Peyer's patch (tissue), 4 donors: ENCODE data around the gene XPO4. TPM values are rescaled to one million over a fixed set of nuclear protein-coding genes. Genes with fewer than 3 reads are reported as not detected.

Experiments
- DNase-seq, 3 donors: peaks; one replicate each; pipeline ENCODE4 v3.0.0-alpha.2; 2017 to 2019
- H3K27ac ChIP-seq, 4 donors: fragments of 200-600 bp; sonication (generic); one replicate each; pipeline ENCODE4 v1.5.1; 2016 to 2019
- H3K27me3 ChIP-seq, 2 donors: fragments of 200-600 bp; sonication (generic); one replicate each; pipeline ENCODE4 v1.5.1; 2019
- H3K36me3 ChIP-seq, 3 donors: fragments of 200-600 bp; sonication (generic); one replicate each; pipeline ENCODE4 v1.5.1; 2016 to 2019
- H3K4me1 ChIP-seq, 4 donors: fragments of 200-600 bp; sonication (generic); one replicate each; pipeline ENCODE4 v1.5.1; 2016 to 2019
- H3K4me3 ChIP-seq, 4 donors: fragments of 200-600 bp; sonication (generic); 1 replicate in 3 of 4; 2 replicates in 1 of 4; pipeline ENCODE4 v1.5.1; 2016 to 2019; ENCODE audit warnings: mild to moderate bottlenecking in 1 of 4
- H3K9me3 ChIP-seq, 4 donors: fragments of 200-600 bp; sonication (generic); one replicate each; pipeline ENCODE4 v1.5.1; 2016 to 2019; ENCODE audit warnings: mild to moderate bottlenecking in 1 of 4
- CTCF ChIP-seq, 6 experiments: fragments of 450-650 bp in 4 of 6; fragments of 200-600 bp in 2 of 6; sonication (generic) in 1 of 6; IDR thresholded peaks; one replicate each; pipeline ENCODE4 v1.5.1; 2017 to 2019; ENCODE audit warnings: antibody characterized with exemption in 6 of 6, mild to moderate bottlenecking in 3 of 6, moderate library complexity in 1 of 6
- POLR2A ChIP-seq, 2 donors: fragments of 450-650 bp; IDR thresholded peaks; one replicate each; pipeline ENCODE4 v1.5.1; 2017; ENCODE audit warnings: antibody characterized with exemption in 2 of 2, mild to moderate bottlenecking in 2 of 2, moderate library complexity in 2 of 2
- total RNA-seq, 4 donors: library from RNA; depleted of rRNA; stranded (reverse); fragments of >200 nt; gene quantifications; one replicate each; pipeline ENCODE4 v1.1.0, GENCODE V29; 2016

The XPO4 gene
- total RNA-seq, 4 donors from 2014 or later, result 9.5 to 26.4 (median 15.7) TPM

GRCh38 chr13:20801707-20802106 lies 100.8 kb downstream of the XPO4 start:
- H3K9me3 ChIP-seq, result no peaks in the 10 kb centered on the region
- TF ChIP-seq CTCF (IDR thresholded peaks at IDR 0.05) (no peak), POLR2A (IDR thresholded peaks at IDR 0.05) (no peak)
- no peaks in the 10 kb centered on the region for H3K27me3 ChIP-seq
- no peaks in the 10 kb centered on the region for H3K4me1 ChIP-seq
- no peak overlapping the region for H3K27ac ChIP-seq
- peaks cover 0 to 22% (median 0%) of the 10 kb centered on the region in 3 donors for H3K36me3 ChIP-seq
- H3K4me3 ChIP-seq, result no peak overlapping the region
- no peak for DNase-seq

- Histone ChIP-seq H3K27me3 (no peaks in the 10 kb centered on the region), H3K4me3 (no peak overlapping the region), H3K4me1 (no peaks in the 10 kb centered on the region), H3K9me3 (no peaks in the 10 kb centered on the region), H3K36me3 (peaks cover 0 to 37% (median 0%) of the 10 kb centered on the region in 3 donors), H3K27ac (no peak overlapping the region)
- no peak for TF ChIP-seq POLR2A (IDR thresholded peaks at IDR 0.05)
- no peak for TF ChIP-seq CTCF (IDR thresholded peaks at IDR 0.05)
- DNase-seq, result no peak
Observed at GRCh38 chr13:20799726-20800416, 102.7 kb downstream of the XPO4 start.

GRCh38 chr13:20798027-20798426 lies 104.5 kb downstream of the XPO4 start:
- Histone ChIP-seq H3K27me3 (no peaks in the 10 kb centered on the region), H3K36me3 (peaks cover 0 to 45% (median 0%) of the 10 kb centered on the region in 3 donors), H3K27ac (no peak overlapping the region), H3K4me3 (no peak overlapping the region), H3K4me1 (no peaks in the 10 kb centered on the region), H3K9me3 (no peaks in the 10 kb centered on the region)
- no peak for DNase-seq
- TF ChIP-seq CTCF (IDR thresholded peaks at IDR 0.05), result no peak
- TF ChIP-seq POLR2A (IDR thresholded peaks at IDR 0.05), result no peak

- H3K4me3 ChIP-seq, result no peak overlapping the region
- H3K36me3 ChIP-seq, result peaks cover 0 to 45% (median 0%) of the 10 kb centered on the region in 3 donors
- no peak for TF ChIP-seq POLR2A (IDR thresholded peaks at IDR 0.05)
- H3K9me3 ChIP-seq, result no peaks in the 10 kb centered on the region
- no peak for DNase-seq
- no peaks in the 10 kb centered on the region for H3K27me3 ChIP-seq
- no peak overlapping the region for H3K27ac ChIP-seq
- H3K4me1 ChIP-seq, result no peaks in the 10 kb centered on the region
Observed at GRCh38 chr13:20796791-20797508, 105.6 kb downstream of the XPO4 start.

- no peak for DNase-seq
- no peaks in the 10 kb centered on the region for H3K4me1 ChIP-seq
- H3K36me3 ChIP-seq, result peaks cover 0 to 9% (median 0%) of the 10 kb centered on the region in 3 donors
- TF ChIP-seq POLR2A (IDR thresholded peaks at IDR 0.05), result no peak
- no peak for TF ChIP-seq CTCF (IDR thresholded peaks at IDR 0.05)
- H3K27ac ChIP-seq, result no peak overlapping the region
- no peaks in the 10 kb centered on the region for H3K27me3 ChIP-seq
- no peak overlapping the region for H3K4me3 ChIP-seq
- H3K9me3 ChIP-seq, result no peaks in the 10 kb centered on the region
Observed at GRCh38 chr13:20789665-20790064, 112.9 kb downstream of the XPO4 start.

- H3K4me1 ChIP-seq, result no peaks in the 10 kb centered on the region
- H3K9me3 ChIP-seq, result no peaks in the 10 kb centered on the region
- no peaks in the 10 kb centered on the region for H3K27me3 ChIP-seq
- no peak for DNase-seq
- no peak overlapping the region for H3K27ac ChIP-seq
- peaks cover 0 to 13% (median 0%) of the 10 kb centered on the region in 3 donors for H3K36me3 ChIP-seq
- no peak overlapping the region for H3K4me3 ChIP-seq
- TF ChIP-seq CTCF (IDR thresholded peaks at IDR 0.05), result no peak
- TF ChIP-seq POLR2A (IDR thresholded peaks at IDR 0.05), result no peak
Observed at GRCh38 chr13:20788312-20788711, 114.2 kb downstream of the XPO4 start.
